ENCODE results near the gene LRBA.

The LRBA gene

DNA sequence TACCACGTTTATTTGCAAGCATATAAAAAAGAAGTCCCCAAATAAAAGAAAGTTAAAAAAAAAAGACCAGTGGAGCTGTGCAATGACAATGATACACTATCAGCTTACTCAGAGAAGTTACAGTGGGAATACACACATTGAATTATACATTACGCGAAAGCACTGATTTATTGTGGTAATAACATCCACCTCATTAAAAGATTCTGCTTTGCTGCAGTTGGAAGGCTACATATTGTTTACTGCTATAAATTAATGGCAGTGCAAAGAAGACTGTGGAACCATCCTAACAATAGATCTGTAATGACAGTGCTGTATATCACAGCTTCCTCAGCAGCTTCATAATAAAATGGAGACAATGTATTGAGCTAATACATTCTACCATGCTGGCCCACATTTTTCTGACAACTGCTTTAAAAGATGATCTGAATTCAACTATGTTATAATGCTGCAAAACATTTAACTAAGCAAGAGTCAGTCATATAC is 575.6 kb downstream of the LRBA start:
- in situ Hi-C loops (cut with MboI; ENCODE audit: low sequenced_read_pairs, unreplicated experiment), result no loop called here
- TF ChIP-seq, protein P1, sequence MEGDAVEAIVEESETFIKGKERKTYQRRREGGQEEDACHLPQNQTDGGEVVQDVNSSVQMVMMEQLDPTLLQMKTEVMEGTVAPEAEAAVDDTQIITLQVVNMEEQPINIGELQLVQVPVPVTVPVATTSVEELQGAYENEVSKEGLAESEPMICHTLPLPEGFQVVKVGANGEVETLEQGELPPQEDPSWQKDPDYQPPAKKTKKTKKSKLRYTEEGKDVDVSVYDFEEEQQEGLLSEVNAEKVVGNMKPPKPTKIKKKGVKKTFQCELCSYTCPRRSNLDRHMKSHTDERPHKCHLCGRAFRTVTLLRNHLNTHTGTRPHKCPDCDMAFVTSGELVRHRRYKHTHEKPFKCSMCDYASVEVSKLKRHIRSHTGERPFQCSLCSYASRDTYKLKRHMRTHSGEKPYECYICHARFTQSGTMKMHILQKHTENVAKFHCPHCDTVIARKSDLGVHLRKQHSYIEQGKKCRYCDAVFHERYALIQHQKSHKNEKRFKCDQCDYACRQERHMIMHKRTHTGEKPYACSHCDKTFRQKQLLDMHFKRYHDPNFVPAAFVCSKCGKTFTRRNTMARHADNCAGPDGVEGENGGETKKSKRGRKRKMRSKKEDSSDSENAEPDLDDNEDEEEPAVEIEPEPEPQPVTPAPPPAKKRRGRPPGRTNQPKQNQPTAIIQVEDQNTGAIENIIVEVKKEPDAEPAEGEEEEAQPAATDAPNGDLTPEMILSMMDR (IDR thresholded peaks at IDR 0.05; ENCODE audit: borderline replicate concordance, control extremely low read depth, extremely low read depth, insufficient read depth, missing control alignments), result no peak
- DNase-seq (ENCODE audit: low spot score), result no peak

DNA sequence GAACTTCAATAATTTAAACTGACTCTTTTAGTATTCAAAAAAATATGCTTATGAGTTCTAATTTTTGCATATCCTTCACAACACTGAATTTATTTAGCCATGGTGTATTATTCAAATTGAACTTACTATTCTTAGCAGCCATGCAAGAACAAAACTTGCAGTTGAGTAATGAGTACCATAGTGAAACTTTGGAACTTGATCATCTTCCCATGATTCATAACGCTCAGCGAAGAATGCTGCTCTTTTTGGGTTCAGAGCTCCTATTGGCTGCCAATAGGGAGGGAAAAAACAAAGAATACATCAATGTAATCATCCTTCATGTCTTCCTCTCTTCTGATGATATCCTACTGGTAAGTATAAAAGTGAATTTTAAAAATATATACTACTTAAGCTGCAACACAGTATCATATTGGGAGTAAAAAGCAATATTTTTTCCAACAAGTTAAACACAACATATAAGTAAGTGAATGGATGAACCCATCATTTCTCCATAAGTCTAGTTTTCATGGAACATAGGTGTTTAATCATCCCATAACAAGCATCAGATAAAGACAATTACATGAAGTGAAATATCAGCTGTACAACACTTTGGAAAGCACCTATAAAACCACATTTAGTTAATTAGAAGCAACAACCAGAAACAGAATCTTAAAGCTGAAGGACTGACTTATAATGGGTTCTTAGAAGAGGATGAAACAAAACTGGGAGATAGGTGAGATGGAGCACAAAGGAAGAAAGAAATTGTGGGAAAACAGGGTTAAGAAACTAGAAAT is 578.3 kb downstream of the LRBA start:
- TF ChIP-seq, protein P1 (IDR thresholded peaks at IDR 0.05; ENCODE audit: borderline replicate concordance, control extremely low read depth, extremely low read depth, insufficient read depth, missing control alignments), result no peak
- no peak for DNase-seq (ENCODE audit: low spot score)
- in situ Hi-C loops (cut with MboI; ENCODE audit: low sequenced_read_pairs, unreplicated experiment), result no loop called here

DNA sequence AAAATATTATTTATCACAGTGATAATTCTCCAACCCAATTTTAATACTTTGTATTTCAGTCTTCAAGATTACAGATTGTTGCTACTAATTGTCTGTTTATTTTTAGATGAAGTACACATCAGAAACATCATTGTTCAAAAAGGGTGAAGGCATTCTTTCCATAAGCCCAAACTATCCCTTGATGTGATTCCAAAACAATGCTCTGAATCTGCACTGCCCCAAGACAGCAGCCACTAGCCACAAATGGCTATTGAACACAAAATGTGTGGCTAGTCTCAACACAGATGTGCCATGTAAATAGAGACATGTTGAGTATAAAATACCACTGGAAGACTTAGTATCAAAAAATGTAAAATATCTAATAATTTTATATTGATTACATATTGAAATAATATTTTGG is 583.9 kb downstream of the LRBA start:
- no peak for DNase-seq (ENCODE audit: low spot score)
- TF ChIP-seq, protein P1 (IDR thresholded peaks at IDR 0.05; ENCODE audit: borderline replicate concordance, control extremely low read depth, extremely low read depth, insufficient read depth, missing control alignments), result no peak

DNA sequence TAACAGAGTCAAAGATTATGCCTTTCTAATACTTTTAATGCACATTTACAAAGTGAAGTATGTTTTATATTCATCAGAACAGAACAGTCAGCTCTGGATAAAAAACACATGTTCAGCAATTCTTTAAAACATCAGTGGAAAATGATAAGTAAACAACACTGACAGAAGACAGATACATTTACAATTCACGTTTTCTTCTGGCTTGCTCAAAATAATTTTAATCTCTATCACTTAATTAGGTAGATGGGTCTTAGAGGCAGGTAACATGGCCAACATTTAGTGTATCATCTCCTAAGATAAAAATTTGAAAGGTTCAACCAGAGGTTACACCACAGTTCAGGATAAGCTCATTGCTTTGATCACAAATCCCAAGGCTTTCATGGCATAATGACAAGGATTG is 589.9 kb downstream of the LRBA start:
- TF ChIP-seq, protein P1 (IDR thresholded peaks at IDR 0.05; ENCODE audit: borderline replicate concordance, control extremely low read depth, extremely low read depth, insufficient read depth, missing control alignments), result no peak
- in situ Hi-C loops (cut with MboI; ENCODE audit: low sequenced_read_pairs, unreplicated experiment), result no loop called here
- no peak for DNase-seq (ENCODE audit: low spot score)

More for the DNA sequence above, 583.9 kb downstream of the LRBA start:
- in situ Hi-C loops (cut with MboI; ENCODE audit: low sequenced_read_pairs, unreplicated experiment), result no loop called here

DNA sequence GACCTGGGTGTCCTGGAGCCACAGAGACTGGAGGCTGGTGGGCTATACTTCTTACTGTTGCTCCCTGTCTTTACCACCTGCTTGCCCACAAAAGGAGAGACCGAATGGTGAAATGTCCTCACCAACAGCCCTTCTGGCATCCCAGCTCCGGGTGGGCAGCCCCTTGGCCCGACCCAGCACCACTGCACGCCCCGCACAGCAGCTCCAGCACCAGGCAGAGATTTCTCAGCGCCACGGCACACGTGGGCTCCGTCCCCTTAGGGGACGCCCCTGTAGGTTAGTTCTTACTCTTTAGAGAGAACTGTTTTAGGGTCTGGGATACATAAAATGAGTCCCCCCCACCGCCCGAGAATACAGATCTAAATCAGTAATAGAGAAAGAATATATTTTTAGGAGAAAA is 591.6 kb downstream of the LRBA start:
- in situ Hi-C loops (cut with MboI; ENCODE audit: low sequenced_read_pairs, unreplicated experiment), result no loop called here
- DNase-seq (ENCODE audit: low spot score), result no peak
- TF ChIP-seq, protein P1 (IDR thresholded peaks at IDR 0.05; ENCODE audit: borderline replicate concordance, control extremely low read depth, extremely low read depth, insufficient read depth, missing control alignments), result no peak

DNA sequence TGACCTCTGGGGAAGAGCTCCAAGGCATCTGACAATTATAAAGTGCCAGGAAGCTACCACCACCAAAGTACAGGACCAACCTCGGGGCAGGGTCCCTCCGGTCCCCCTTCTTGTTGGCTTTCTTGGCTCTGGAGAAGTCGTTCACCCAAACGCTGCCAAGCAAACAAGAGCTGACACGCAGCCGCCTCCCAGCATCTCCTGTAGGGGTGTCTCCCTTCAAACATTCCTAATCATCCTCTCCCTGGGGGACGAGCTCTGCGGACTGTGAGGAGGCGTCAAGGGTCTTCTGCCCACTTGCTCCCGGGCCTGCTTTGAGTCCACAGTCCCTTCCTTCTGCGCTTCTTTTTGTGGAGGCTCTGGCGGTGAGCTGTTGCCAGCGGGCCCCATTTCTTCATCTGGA is 592.0 kb downstream of the LRBA start:
- no peak for DNase-seq (ENCODE audit: low spot score)
- TF ChIP-seq, protein P1 (IDR thresholded peaks at IDR 0.05; ENCODE audit: borderline replicate concordance, control extremely low read depth, extremely low read depth, insufficient read depth, missing control alignments), result no peak
- in situ Hi-C loops (cut with MboI; ENCODE audit: low sequenced_read_pairs, unreplicated experiment), result no loop called here
